Thyroid gland (tissue), 4 donors: ENCODE results near the gene CLNS1A.
"Not testable (repeated sequence)": the region's sequence is repeated elsewhere in the genome, so short reads cannot be mapped to it uniquely, and the experiment has no call there.

Source experiments
- POLR2A ChIP-seq, 2 donors: fragments of 450-650 bp; IDR thresholded peaks; one replicate each; pipeline ENCODE4 v1.6.1; 2017; ENCODE audit warnings: antibody characterized with exemption in 2 of 2, mild to moderate bottlenecking in 2 of 2, moderate library complexity in 1 of 2
- TF ChIP-seq, protein P1 (sequence below), 6 experiments: fragments of 200-600 bp in 3 of 6; fragments of 450-650 bp in 3 of 6; sonication (generic) in 3 of 6; IDR thresholded peaks; one replicate each; pipeline ENCODE4 v1.5.1; 2016 to 2019; ENCODE audit warnings: antibody characterized with exemption in 6 of 6, mild to moderate bottlenecking in 2 of 6, inconsistent platforms in 1 of 6, moderate library complexity in 1 of 6

DNA sequence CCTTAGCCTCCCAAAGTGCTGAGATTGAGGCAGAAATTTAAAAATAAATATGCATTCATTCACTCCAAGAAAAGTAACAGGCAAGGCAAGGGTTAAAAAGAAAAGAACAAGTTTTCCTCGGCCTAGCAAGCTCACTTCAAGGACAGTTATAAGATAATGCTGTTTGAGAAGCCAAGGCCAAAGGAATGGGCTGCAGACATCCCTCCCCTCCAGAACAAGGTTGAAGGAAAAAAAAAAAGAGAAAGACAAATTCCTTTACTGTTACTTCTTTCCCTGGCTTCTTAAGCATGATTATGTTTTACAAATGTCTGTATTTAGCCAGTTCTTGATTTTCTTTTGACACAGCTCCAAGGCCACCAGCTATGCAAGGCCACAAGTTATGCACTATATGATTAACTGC, 66.7 kb downstream of the CLNS1A start:
- TF ChIP-seq, protein P1, sequence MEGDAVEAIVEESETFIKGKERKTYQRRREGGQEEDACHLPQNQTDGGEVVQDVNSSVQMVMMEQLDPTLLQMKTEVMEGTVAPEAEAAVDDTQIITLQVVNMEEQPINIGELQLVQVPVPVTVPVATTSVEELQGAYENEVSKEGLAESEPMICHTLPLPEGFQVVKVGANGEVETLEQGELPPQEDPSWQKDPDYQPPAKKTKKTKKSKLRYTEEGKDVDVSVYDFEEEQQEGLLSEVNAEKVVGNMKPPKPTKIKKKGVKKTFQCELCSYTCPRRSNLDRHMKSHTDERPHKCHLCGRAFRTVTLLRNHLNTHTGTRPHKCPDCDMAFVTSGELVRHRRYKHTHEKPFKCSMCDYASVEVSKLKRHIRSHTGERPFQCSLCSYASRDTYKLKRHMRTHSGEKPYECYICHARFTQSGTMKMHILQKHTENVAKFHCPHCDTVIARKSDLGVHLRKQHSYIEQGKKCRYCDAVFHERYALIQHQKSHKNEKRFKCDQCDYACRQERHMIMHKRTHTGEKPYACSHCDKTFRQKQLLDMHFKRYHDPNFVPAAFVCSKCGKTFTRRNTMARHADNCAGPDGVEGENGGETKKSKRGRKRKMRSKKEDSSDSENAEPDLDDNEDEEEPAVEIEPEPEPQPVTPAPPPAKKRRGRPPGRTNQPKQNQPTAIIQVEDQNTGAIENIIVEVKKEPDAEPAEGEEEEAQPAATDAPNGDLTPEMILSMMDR (IDR thresholded peaks at IDR 0.05) = not testable (repeated sequence)
- TF ChIP-seq POLR2A (IDR thresholded peaks at IDR 0.05) = not testable (repeated sequence)
